B cell (primary cell): ENCODE results near the gene AFF2. TPM values are rescaled to one million over a fixed set of nuclear protein-coding genes. Genes with fewer than 3 reads are reported as not detected.

Experiments
- ATAC-seq: fragments of 200-7000 bp; cut with Tn5 transposase; one replicate; pipeline ENCODE4 v1.10.0; 2021; ENCODE audit warnings: low read depth, mild to moderate bottlenecking, moderate number of reproducible peaks, moderate library complexity
- CTCF ChIA-PET: fragments of 350-600 bp; sonication (Branson Sonifier 250); formaldehyde crosslinking; loops from one replicate; lab custom pipeline; 2021; ENCODE audit warnings: antibody characterized with exemption, inconsistent platforms; lab: Charles Lee
- POLR2A ChIA-PET: fragments of 350-600 bp; sonication (Branson Sonifier 250); formaldehyde crosslinking; loops from one replicate; lab custom pipeline; 2021; ENCODE audit warnings: antibody characterized with exemption; lab: Charles Lee
- DNase-seq: peaks from one replicate; pipeline ENCODE4 v3.0.0; 2013
- H2AFZ ChIP-seq: 2 replicates; pipeline ENCODE4 v1.6.1; 2012; ENCODE audit warnings: mild to moderate bottlenecking, low read depth, low read length; ENCODE audit not compliant: insufficient read depth, poor library complexity, severe bottlenecking
- H3K27ac ChIP-seq, 2 donors: 1 replicate in 1 of 2; 2 replicates in 1 of 2; pipeline ENCODE4 v1.5.1; 2012 to 2013; ENCODE audit warnings: low read length in 2 of 2, mild to moderate bottlenecking in 2 of 2, moderate library complexity in 1 of 2
- H3K27me3 ChIP-seq, 4 experiments: fragments of 200-600 bp in 1 of 4; sonication (generic) in 1 of 4; replicated peaks in 1 of 4; 1 replicate in 2 of 4; 2 replicates in 2 of 4; pipeline versions ENCODE4 v1.6.1 to v1.7.0; 2013 to 2016; ENCODE audit warnings: low read length in 3 of 4, mild to moderate bottlenecking in 2 of 4, mixed read lengths in 1 of 4, moderate library complexity in 1 of 4; ENCODE audit not compliant: insufficient read depth in 4 of 4, control insufficient read depth in 3 of 4; ENCODE audit errors: control extremely low read depth in 1 of 4
- H3K36me3 ChIP-seq, 2 experiments: replicated peaks in 1 of 2; 1 replicate in 1 of 2; 2 replicates in 1 of 2; pipeline versions ENCODE4 v1.6.1 to v1.7.1; 2013; ENCODE audit warnings: low read length in 1 of 2; ENCODE audit not compliant: insufficient read depth in 2 of 2, control insufficient read depth in 1 of 2; ENCODE audit errors: control extremely low read depth in 1 of 2, extremely low read depth in 1 of 2
- H3K4me1 ChIP-seq, 2 donors: fragments of 200-600 bp in 1 of 2; sonication (generic) in 1 of 2; 1 replicate in 1 of 2; 2 replicates in 1 of 2; pipeline versions ENCODE4 v1.5.1 to v1.6.1; 2013 to 2017; ENCODE audit warnings: low read length in 2 of 2; ENCODE audit not compliant: control insufficient read depth in 2 of 2, insufficient read depth in 2 of 2
- H3K4me2 ChIP-seq: replicated peaks from 2 replicates; pipeline ENCODE3; 2012; ENCODE audit warnings: mild to moderate bottlenecking, low read depth, low read length; ENCODE audit not compliant: poor library complexity, severe bottlenecking
- H3K4me3 ChIP-seq, 5 experiments: fragments of 200-600 bp in 1 of 5; sonication (generic) in 1 of 5; 1 replicate in 3 of 5; 2 replicates in 2 of 5; pipeline versions ENCODE4 v1.5.1 to v1.7.0; 2011 to 2016; ENCODE audit warnings: low read length in 4 of 5, mild to moderate bottlenecking in 4 of 5, low read depth in 2 of 5, control low read depth in 1 of 5, moderate library complexity in 1 of 5; ENCODE audit not compliant: insufficient read depth in 1 of 5; ENCODE audit errors: control extremely low read depth in 1 of 5, extremely low read depth in 1 of 5
- H3K79me2 ChIP-seq: fragments of 200-600 bp; sonication (generic); one replicate; pipeline ENCODE4 v1.6.0; 2016; ENCODE audit warnings: low read length; ENCODE audit not compliant: control insufficient read depth, insufficient read depth
- H3K9ac ChIP-seq: fragments of 200-600 bp; sonication (generic); 2 replicates; pipeline ENCODE4 v1.6.1; 2017; ENCODE audit warnings: mild to moderate bottlenecking, low read length, moderate library complexity
- H3K9me3 ChIP-seq, 3 donors: one replicate each; pipeline versions ENCODE4 v1.6.1 to v1.7.1; 2013; ENCODE audit warnings: low read length in 2 of 3; ENCODE audit not compliant: control insufficient read depth in 2 of 3, insufficient read depth in 1 of 3; ENCODE audit errors: control extremely low read depth in 1 of 3
- H4K20me1 ChIP-seq: 2 replicates; pipeline ENCODE4 v1.6.0; 2012; ENCODE audit warnings: mild to moderate bottlenecking, low read length; ENCODE audit not compliant: insufficient read depth, control insufficient read depth, poor library complexity, severe bottlenecking
- H3K27ac Mint-ChIP-seq: one replicate; pipeline ENCODE4 v1.8.0; 2021; ENCODE audit warnings: mixed read lengths
- H3K27me3 Mint-ChIP-seq: one replicate; pipeline ENCODE4 v1.8.0; 2021; ENCODE audit warnings: mixed read lengths
- H3K4me1 Mint-ChIP-seq: one replicate; pipeline ENCODE4 v1.8.0; 2021; ENCODE audit warnings: mixed read lengths
- H3K4me3 Mint-ChIP-seq: one replicate; pipeline ENCODE4 v1.8.0; 2021; ENCODE audit warnings: mixed read lengths
- H3K9me3 Mint-ChIP-seq: one replicate; pipeline ENCODE4 v1.8.0; 2022; ENCODE audit warnings: mixed read lengths; ENCODE audit not compliant: insufficient read depth
- CTCF ChIP-seq: fragments of 200-600 bp; IDR thresholded peaks from one replicate; pipeline ENCODE4 v1.8.0; 2022; ENCODE audit warnings: antibody characterized with exemption, mild to moderate bottlenecking
- EZH2 ChIP-seq: IDR thresholded peaks from 2 replicates; pipeline ENCODE4 v1.6.1; 2012; ENCODE audit warnings: borderline replicate concordance, low read depth, mild to moderate bottlenecking, moderate library complexity, low read length; ENCODE audit not compliant: insufficient read depth, poor library complexity, severe bottlenecking
- WGBS: methylation state at CpG from one replicate; pipeline ENCODE4 v1.1.5; 2013; ENCODE audit warnings: missing lambda C conversion rate; ENCODE audit not compliant: insufficient coverage; 5-methylcytosine and 5-hydroxymethylcytosine counted together
- intact Hi-C: fragments of 100-400 bp; cut with micrococcal nuclease; formaldehyde crosslinking; loops from one replicate; pipeline ENCODE4 v1.10.0; 2022
- polyA plus RNA-seq: library from polyadenylated mRNA; depleted of rRNA; stranded (reverse); fragments of >200 nt; gene quantifications from 2 replicates; pipeline ENCODE4 v1.2.3, GENCODE V29; 2012
- total RNA-seq, 2 donors: library from RNA; stranded (reverse); fragments of 120-200 nt in 1 of 2; gene quantifications; 1 replicate in 1 of 2; 2 replicates in 1 of 2; pipeline versions ENCODE4 v1.2.3 to v1.2.4, GENCODE V29; 2013 to 2022

Gene AFF2
- total and polyA plus RNA-seq, 2 donors (not counting 1 experiment from before 2014, with no cell fraction given), result 0.06 to 12.0 TPM

GRCh38 chrX:148961985-148962384 is 461.6 kb downstream of the AFF2 start:
- Histone ChIP-seq H3K9me3 (no peaks in the 10 kb centered on the region), H3K4me1 (no peaks in the 10 kb centered on the region), H2AFZ (no peak overlapping the region), H3K36me3 (no peaks in the 10 kb centered on the region), H3K27me3 (no peaks in the 10 kb centered on the region), H3K4me2 (no peak overlapping the region), H3K79me2 (no peaks in the 10 kb centered on the region), H4K20me1 (no peaks in the 10 kb centered on the region), H3K27ac (no peak overlapping the region), H3K4me3 (no peak overlapping the region), H3K9ac (no peak overlapping the region)
- intact Hi-C loops, result no loop called here
- H3K27me3 Mint-ChIP-seq, result no peaks in the 10 kb centered on the region
- H3K4me1 Mint-ChIP-seq, result no peaks in the 10 kb centered on the region
- DNase-seq (no peak), ATAC-seq (no peak)
- no CpG with 5 or more reads among the region's 4 CpGs for WGBS
- H3K27ac Mint-ChIP-seq, result no peak overlapping the region
- ChIA-PET CTCF (no interaction called here), POLR2A (no interaction called here)
- no peak for TF ChIP-seq CTCF
- TF ChIP-seq EZH2, result no peak
- no peaks in the 10 kb centered on the region for H3K9me3 Mint-ChIP-seq
- H3K4me3 Mint-ChIP-seq, result no peak overlapping the region

- Histone ChIP-seq H3K27me3 (no peaks in the 10 kb centered on the region), H3K36me3 (no peaks in the 10 kb centered on the region), H3K4me3 (no peak overlapping the region), H3K27ac (no peak overlapping the region), H3K9me3 (no peaks in the 10 kb centered on the region), H2AFZ (no peak overlapping the region), H4K20me1 (no peaks in the 10 kb centered on the region), H3K4me2 (no peak overlapping the region), H3K79me2 (no peaks in the 10 kb centered on the region), H3K4me1 (no peaks in the 10 kb centered on the region), H3K9ac (no peak overlapping the region)
- Mint-ChIP-seq H3K4me3 (no peak overlapping the region), H3K4me1 (no peaks in the 10 kb centered on the region), H3K27me3 (no peaks in the 10 kb centered on the region), H3K27ac (no peak overlapping the region), H3K9me3 (no peaks in the 10 kb centered on the region)
- ChIA-PET POLR2A (no interaction called here), CTCF (no interaction called here)
- WGBS, result 80% methylated on average over 1 of the region's 8 CpGs
- no peak for DNase-seq
- ATAC-seq, result no peak
- TF ChIP-seq EZH2 (no peak), CTCF (no peak)
- intact Hi-C loops, result no loop called here
Observed at GRCh38 chrX:148976571-148977400, 476.4 kb downstream of the AFF2 start.
